Measurements from ENCODE around the gene CADM2. TPM values are rescaled to one million over a fixed set of nuclear protein-coding genes. Genes with fewer than 3 reads are reported as not detected.

CADM2 gene
- polyA plus RNA-seq, 1 donor from 2014 or later: 4.5 TPM

DNA sequence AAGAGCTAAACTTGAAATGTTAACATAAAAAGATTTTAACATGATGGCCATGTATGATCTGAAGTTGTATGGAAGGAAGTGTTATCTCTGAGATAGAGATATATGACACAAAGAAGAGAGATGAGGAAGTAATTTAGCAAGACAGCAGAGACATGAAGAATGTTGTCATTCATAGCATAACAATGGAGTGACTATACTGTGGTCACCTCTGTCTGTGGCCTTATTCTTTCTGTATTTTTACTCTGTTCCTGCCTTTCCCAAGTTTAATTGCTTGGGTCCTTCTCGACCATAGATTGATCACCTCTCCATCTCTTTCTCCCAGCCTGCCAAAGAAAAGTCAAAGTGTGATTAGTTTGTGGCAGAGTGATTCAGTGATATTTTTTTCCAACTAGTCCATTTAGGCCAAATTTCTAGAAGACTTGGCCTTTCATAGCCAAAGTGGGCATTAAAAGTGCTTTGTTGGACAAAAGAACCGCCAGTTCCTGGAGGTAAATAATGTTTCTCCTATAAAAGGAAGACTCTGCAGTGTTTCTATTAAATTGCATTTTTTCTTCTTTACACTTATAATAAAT, 711.9 kb downstream of the CADM2 start:
- no peak overlapping the region for H3K4me2 ChIP-seq (ENCODE audit: low read length)

DNA sequence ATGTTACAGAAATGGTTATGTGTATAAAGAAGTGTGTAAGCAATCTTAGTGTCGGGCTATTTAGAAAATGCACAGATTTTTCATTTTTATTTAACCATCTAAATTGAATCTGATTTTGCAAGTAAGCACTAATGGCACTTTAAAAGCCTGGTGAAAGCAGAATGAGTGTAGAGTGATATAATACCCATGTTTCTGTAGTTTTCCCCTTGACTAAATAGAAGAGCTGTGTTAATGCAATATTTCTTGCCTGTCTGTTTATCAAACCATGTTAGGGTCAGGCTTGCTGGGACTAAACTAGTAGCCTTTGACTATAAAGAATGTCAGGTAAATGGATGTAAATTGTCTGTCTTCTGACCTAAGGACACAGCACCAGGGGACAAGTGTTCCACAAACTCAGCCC, 714.0 kb downstream of the CADM2 start:
- Histone ChIP-seq H3K79me2 (replicated peaks; ENCODE audit: insufficient read depth, low read length) (no peaks in the 10 kb centered on the region), H3K27me3 (ENCODE audit: insufficient read depth, low read depth, low read length) (no peaks in the 10 kb centered on the region), H4K20me1 (ENCODE audit: insufficient read depth) (no peaks in the 10 kb centered on the region), H3K4me3 (ENCODE audit: low read length) (no peak overlapping the region), H3K36me3 (ENCODE audit: insufficient read depth, low read length) (no peaks in the 10 kb centered on the region), H3K4me2 (ENCODE audit: low read length) (no peak overlapping the region), H3K9ac (ENCODE audit: low read length) (no peak overlapping the region), H3K9me2 (ENCODE audit: insufficient read depth, low read length) (no peaks in the 10 kb centered on the region), H2AFZ (ENCODE audit: low read depth, low read length) (no peak overlapping the region), H3K9me3 (ENCODE audit: low read length) (no peaks in the 10 kb centered on the region), H3K27ac (ENCODE audit: low read length) (no peak overlapping the region), H3F3A (ENCODE audit: insufficient read depth, low read length, poor library complexity, severe bottlenecking) (no peaks in the 10 kb centered on the region)
- TF ChIP-seq EZH2 (IDR thresholded peaks at IDR 0.05; ENCODE audit: borderline replicate concordance, insufficient read depth, low read length, poor library complexity, severe bottlenecking) (no peak), RAD21 (conservative IDR thresholded peaks at IDR 0.05) (no peak), SMC3 (conservative IDR thresholded peaks at IDR 0.05; ENCODE audit: poor library complexity) (no peak), EP300 (conservative IDR thresholded peaks at IDR 0.05; ENCODE audit: poor library complexity, severe bottlenecking) (no peak), POLR2AphosphoS5 (IDR thresholded peaks at IDR 0.05) (no peak), MXI1 (conservative IDR thresholded peaks at IDR 0.05; ENCODE audit: poor library complexity, severe bottlenecking) (no peak), TAF1 (IDR thresholded peaks at IDR 0.05; ENCODE audit: low read depth) (no peak)
- TF ChIP-seq, protein P1, sequence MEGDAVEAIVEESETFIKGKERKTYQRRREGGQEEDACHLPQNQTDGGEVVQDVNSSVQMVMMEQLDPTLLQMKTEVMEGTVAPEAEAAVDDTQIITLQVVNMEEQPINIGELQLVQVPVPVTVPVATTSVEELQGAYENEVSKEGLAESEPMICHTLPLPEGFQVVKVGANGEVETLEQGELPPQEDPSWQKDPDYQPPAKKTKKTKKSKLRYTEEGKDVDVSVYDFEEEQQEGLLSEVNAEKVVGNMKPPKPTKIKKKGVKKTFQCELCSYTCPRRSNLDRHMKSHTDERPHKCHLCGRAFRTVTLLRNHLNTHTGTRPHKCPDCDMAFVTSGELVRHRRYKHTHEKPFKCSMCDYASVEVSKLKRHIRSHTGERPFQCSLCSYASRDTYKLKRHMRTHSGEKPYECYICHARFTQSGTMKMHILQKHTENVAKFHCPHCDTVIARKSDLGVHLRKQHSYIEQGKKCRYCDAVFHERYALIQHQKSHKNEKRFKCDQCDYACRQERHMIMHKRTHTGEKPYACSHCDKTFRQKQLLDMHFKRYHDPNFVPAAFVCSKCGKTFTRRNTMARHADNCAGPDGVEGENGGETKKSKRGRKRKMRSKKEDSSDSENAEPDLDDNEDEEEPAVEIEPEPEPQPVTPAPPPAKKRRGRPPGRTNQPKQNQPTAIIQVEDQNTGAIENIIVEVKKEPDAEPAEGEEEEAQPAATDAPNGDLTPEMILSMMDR (IDR thresholded peaks at IDR 0.05; ENCODE audit: poor library complexity, severe bottlenecking): no peak
- TF ChIP-seq, protein P2, sequence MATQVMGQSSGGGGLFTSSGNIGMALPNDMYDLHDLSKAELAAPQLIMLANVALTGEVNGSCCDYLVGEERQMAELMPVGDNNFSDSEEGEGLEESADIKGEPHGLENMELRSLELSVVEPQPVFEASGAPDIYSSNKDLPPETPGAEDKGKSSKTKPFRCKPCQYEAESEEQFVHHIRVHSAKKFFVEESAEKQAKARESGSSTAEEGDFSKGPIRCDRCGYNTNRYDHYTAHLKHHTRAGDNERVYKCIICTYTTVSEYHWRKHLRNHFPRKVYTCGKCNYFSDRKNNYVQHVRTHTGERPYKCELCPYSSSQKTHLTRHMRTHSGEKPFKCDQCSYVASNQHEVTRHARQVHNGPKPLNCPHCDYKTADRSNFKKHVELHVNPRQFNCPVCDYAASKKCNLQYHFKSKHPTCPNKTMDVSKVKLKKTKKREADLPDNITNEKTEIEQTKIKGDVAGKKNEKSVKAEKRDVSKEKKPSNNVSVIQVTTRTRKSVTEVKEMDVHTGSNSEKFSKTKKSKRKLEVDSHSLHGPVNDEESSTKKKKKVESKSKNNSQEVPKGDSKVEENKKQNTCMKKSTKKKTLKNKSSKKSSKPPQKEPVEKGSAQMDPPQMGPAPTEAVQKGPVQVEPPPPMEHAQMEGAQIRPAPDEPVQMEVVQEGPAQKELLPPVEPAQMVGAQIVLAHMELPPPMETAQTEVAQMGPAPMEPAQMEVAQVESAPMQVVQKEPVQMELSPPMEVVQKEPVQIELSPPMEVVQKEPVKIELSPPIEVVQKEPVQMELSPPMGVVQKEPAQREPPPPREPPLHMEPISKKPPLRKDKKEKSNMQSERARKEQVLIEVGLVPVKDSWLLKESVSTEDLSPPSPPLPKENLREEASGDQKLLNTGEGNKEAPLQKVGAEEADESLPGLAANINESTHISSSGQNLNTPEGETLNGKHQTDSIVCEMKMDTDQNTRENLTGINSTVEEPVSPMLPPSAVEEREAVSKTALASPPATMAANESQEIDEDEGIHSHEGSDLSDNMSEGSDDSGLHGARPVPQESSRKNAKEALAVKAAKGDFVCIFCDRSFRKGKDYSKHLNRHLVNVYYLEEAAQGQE (IDR thresholded peaks at IDR 0.05; ENCODE audit: borderline replicate concordance): no peak

More for the DNA sequence above, 711.9 kb downstream of the CADM2 start:
- Histone ChIP-seq H3K36me3 (ENCODE audit: insufficient read depth, low read length) (no peaks in the 10 kb centered on the region), H3K9me3 (ENCODE audit: low read length) (no peaks in the 10 kb centered on the region), H2AFZ (ENCODE audit: low read depth, low read length) (no peak overlapping the region), H3K4me3 (ENCODE audit: low read length) (no peak overlapping the region), H3K9ac (ENCODE audit: low read length) (no peak overlapping the region), H4K20me1 (ENCODE audit: insufficient read depth) (no peaks in the 10 kb centered on the region), H3K27ac (ENCODE audit: low read length) (no peak overlapping the region), H3F3A (ENCODE audit: insufficient read depth, low read length, poor library complexity, severe bottlenecking) (no peaks in the 10 kb centered on the region), H3K9me2 (ENCODE audit: insufficient read depth, low read length) (no peaks in the 10 kb centered on the region), H3K79me2 (replicated peaks; ENCODE audit: insufficient read depth, low read length) (no peaks in the 10 kb centered on the region), H3K27me3 (ENCODE audit: insufficient read depth, low read depth, low read length) (no peaks in the 10 kb centered on the region)
- TF ChIP-seq MXI1 (conservative IDR thresholded peaks at IDR 0.05; ENCODE audit: poor library complexity, severe bottlenecking): no peak
- no peak for TF ChIP-seq EZH2 (IDR thresholded peaks at IDR 0.05; ENCODE audit: borderline replicate concordance, insufficient read depth, low read length, poor library complexity, severe bottlenecking)
- TF ChIP-seq RAD21 (conservative IDR thresholded peaks at IDR 0.05): no peak
- TF ChIP-seq, protein P2 (IDR thresholded peaks at IDR 0.05; ENCODE audit: borderline replicate concordance): no peak
- TF ChIP-seq, protein P1 (IDR thresholded peaks at IDR 0.05; ENCODE audit: poor library complexity, severe bottlenecking): no peak
- TF ChIP-seq TAF1 (IDR thresholded peaks at IDR 0.05; ENCODE audit: low read depth): no peak

Data from neural cell (in vitro differentiated cells).